RKO (cell line): Measurements from ENCODE around the gene ABTB2.
A peak's percentile ranks its signal among the peaks of the same experiment; 100 is the strongest.

Experiments
- DNase-seq: peaks from one replicate; pipeline ENCODE4 v3.0.0-alpha.2; 2016; ENCODE audit warnings: low spot score

ABTB2 gene

GRCh38 chr11:34209809-34210208 lies 148.0 kb downstream of the ABTB2 start:
- no peak for DNase-seq

- DNase-seq: no peak
Observed at GRCh38 chr11:34208266-34209135, 149.3 kb downstream of the ABTB2 start.

- no peak for DNase-seq
Observed at GRCh38 chr11:34207487-34208180, 150.2 kb downstream of the ABTB2 start.

- no peak for DNase-seq
Observed at GRCh38 chr11:34206407-34207300, 151.2 kb downstream of the ABTB2 start.

GRCh38 chr11:34205326-34206035 lies 152.3 kb downstream of the ABTB2 start:
- no peak for DNase-seq

GRCh38 chr11:34204396-34205279 lies 153.2 kb downstream of the ABTB2 start:
- peak; percentile 76 for DNase-seq

GRCh38 chr11:34203377-34203871 lies 154.4 kb downstream of the ABTB2 start:
- no peak for DNase-seq

- DNase-seq: no peak
Observed at GRCh38 chr11:34201129-34201528, 156.7 kb downstream of the ABTB2 start.

GRCh38 chr11:34199525-34199924 lies 158.3 kb downstream of the ABTB2 start:
- DNase-seq: no peak

- DNase-seq: no peak
Observed at GRCh38 chr11:34198523-34198922, 159.3 kb downstream of the ABTB2 start.

- no peak for DNase-seq
Observed at GRCh38 chr11:34197256-34197655, 160.6 kb downstream of the ABTB2 start.

- no peak for DNase-seq
Observed at GRCh38 chr11:34194576-34195335, 163.1 kb downstream of the ABTB2 start.

GRCh38 chr11:34192481-34193401 lies 165.1 kb downstream of the ABTB2 start:
- DNase-seq: peak; percentile 83

- DNase-seq: no peak
Observed at GRCh38 chr11:34191578-34191977, 166.2 kb downstream of the ABTB2 start.

- no peak for DNase-seq
Observed at GRCh38 chr11:34190192-34191139, 167.3 kb downstream of the ABTB2 start.

GRCh38 chr11:34189191-34189590 lies 168.6 kb downstream of the ABTB2 start:
- no peak for DNase-seq

- no peak for DNase-seq
Observed at GRCh38 chr11:34188181-34188580, 169.6 kb downstream of the ABTB2 start.
